Right cardiac atrium (tissue), 5 donors: Measurements from ENCODE around the gene KNCN. TPM values are rescaled to one million over a fixed set of nuclear protein-coding genes. Genes with fewer than 3 reads are reported as not detected.

ENCODE experiments used
- ATAC-seq, 2 donors: fragments of 200-7000 bp; cut with Tn5 transposase; one replicate each; pipeline versions ENCODE4 v1.8.0 to v1.9.1; 2020; ENCODE audit warnings: moderate library complexity in 2 of 2, mild to moderate bottlenecking in 1 of 2
- DNase-seq, 3 donors: peaks; one replicate each; pipeline ENCODE4 v3.0.0-alpha.2; 2020
- H3K27ac ChIP-seq: one replicate; pipeline ENCODE4 v1.5.1; 2013; ENCODE audit warnings: mild to moderate bottlenecking, low read length, control low read depth, moderate library complexity
- H3K27me3 ChIP-seq: one replicate; pipeline ENCODE4 v1.6.1; 2013; ENCODE audit not compliant: control insufficient read depth, insufficient read depth
- H3K4me1 ChIP-seq: one replicate; pipeline ENCODE4 v1.6.1; 2013; ENCODE audit warnings: low read length; ENCODE audit not compliant: control insufficient read depth, insufficient read depth
- H3K4me3 ChIP-seq: one replicate; pipeline ENCODE4 v1.5.1; 2013; ENCODE audit warnings: low read length, control low read depth
- H3K9me3 ChIP-seq: one replicate; pipeline ENCODE4 v1.6.1; 2013; ENCODE audit warnings: low read length; ENCODE audit not compliant: control insufficient read depth
- WGBS: extraction: QIAGEN DNeasy Blood & Tissue Kit; methylation state at CpG from one replicate; pipeline ENCODE4 v1.1.7; 2013; 5-methylcytosine and 5-hydroxymethylcytosine counted together
- intact Hi-C, 4 donors: fragments of 100-400 bp; cut with DNase I; formaldehyde crosslinking; loops; one replicate each; pipeline versions ENCODE4 v1.11.0 to v1.14.0; 2022 to 2023
- polyA plus RNA-seq: library from polyadenylated mRNA; stranded (reverse); fragments of 200-250 nt; gene quantifications from one replicate; pipeline ENCODE4 v1.2.3, GENCODE V29; 2013
- total RNA-seq, 4 donors: library from RNA; stranded (reverse); fragmentation: NEBNext Ultra II Directional; extraction: Animal tissue kit (Norgen Biotek cat#: 25700); gene quantifications; one replicate each; pipeline ENCODE4 v1.2.1, GENCODE V29; 2021
- donor health status: healthy with polysubstance abuse.
- donor health status: DM: no; HTN: yes; CAD: no.
- donor health status: DM: no; HTN: no; CAD: no.
- donor health status: DM: no; HTN: yes; CAD: no; lungs with severe emphysema.
- donor health status: DM: yes; HTN: yes; CAD: no.

KNCN gene
- total and polyA plus RNA-seq, 5 donors: not detected

- 63% methylated on average over 3 of the region's 3 CpGs for WGBS
- Histone ChIP-seq H3K4me3 (no peak overlapping the region), H3K27me3 (no peaks in the 10 kb centered on the region), H3K9me3 (no peaks in the 10 kb centered on the region), H3K4me1 (no peaks in the 10 kb centered on the region), H3K27ac (no peak overlapping the region)
- intact Hi-C loops: loop anchor here in 3 of 4 donors (5.0 to 10.0 kb wide), 2 partner anchors 192 to 194 kb away; no protein-coding TSS in a partner anchor
- no peak for DNase-seq
- ATAC-seq: no peak
These were observed 21.1 kb downstream of the KNCN start for GRCh38 chr1:46530311-46530710.

- Histone ChIP-seq H3K4me3 (no peak overlapping the region), H3K4me1 (no peaks in the 10 kb centered on the region), H3K27ac (no peak overlapping the region), H3K9me3 (no peaks in the 10 kb centered on the region), H3K27me3 (no peaks in the 10 kb centered on the region)
- DNase-seq (no peak), ATAC-seq (no peak)
- WGBS: 61% methylated on average over 4 of the region's 4 CpGs
- intact Hi-C loops: loop anchor here (2.0 to 10.0 kb wide), 6 partner anchors 52 to 124 kb away; no protein-coding TSS in a partner anchor
These were observed 22.3 kb downstream of the KNCN start for GRCh38 chr1:46529031-46529630.

GRCh38 chr1:46528297-46528955, 23.0 kb downstream of the KNCN start:
- WGBS: 29% methylated on average over 11 of the region's 11 CpGs
- DNase-seq (no peak), ATAC-seq (no peak)
- no peaks in the 10 kb centered on the region for H3K27me3 ChIP-seq
- H3K4me3 ChIP-seq: no peak overlapping the region
- intact Hi-C loops: loop anchor here (2.0 to 10.0 kb wide), 6 partner anchors 51 to 124 kb away; no protein-coding TSS in a partner anchor
- no peaks in the 10 kb centered on the region for H3K4me1 ChIP-seq
- H3K9me3 ChIP-seq: no peaks in the 10 kb centered on the region
- no peak overlapping the region for H3K27ac ChIP-seq

- DNase-seq (peak; percentile 84 to 93 (median 92)), ATAC-seq (peak; percentile 76 to 84)
- peaks cover under 1% of the 10 kb centered on the region for H3K4me1 ChIP-seq
- no peak overlapping the region for H3K4me3 ChIP-seq
- H3K9me3 ChIP-seq: no peaks in the 10 kb centered on the region
- intact Hi-C loops: loop anchor here (2.0 to 10.0 kb wide), 9 partner anchors 47 to 123 kb away; no protein-coding TSS in a partner anchor
- WGBS: 29% methylated on average over 3 of the region's 3 CpGs
- no peak overlapping the region for H3K27ac ChIP-seq
- H3K27me3 ChIP-seq: no peaks in the 10 kb centered on the region
These were observed 23.8 kb downstream of the KNCN start for GRCh38 chr1:46527474-46528296.

GRCh38 chr1:46526691-46527291, 24.7 kb downstream of the KNCN start:
- DNase-seq: no peak
- no peak for ATAC-seq
- no peaks in the 10 kb centered on the region for H3K9me3 ChIP-seq
- no peak overlapping the region for H3K4me3 ChIP-seq
- H3K27ac ChIP-seq: no peak overlapping the region
- intact Hi-C loops: loop anchor here (2.0 to 10.0 kb wide), 8 partner anchors 46 to 122 kb away; no protein-coding TSS in a partner anchor
- H3K4me1 ChIP-seq: peaks cover 5% of the 10 kb centered on the region
- H3K27me3 ChIP-seq: no peaks in the 10 kb centered on the region
- WGBS: 43% methylated on average over 14 of the region's 14 CpGs

- ATAC-seq: no peak
- Histone ChIP-seq H3K27me3 (no peaks in the 10 kb centered on the region), H3K4me1 (peaks cover 5% of the 10 kb centered on the region), H3K9me3 (no peaks in the 10 kb centered on the region), H3K27ac (no peak overlapping the region), H3K4me3 (no peak overlapping the region)
- 45% methylated on average over 17 of the region's 17 CpGs for WGBS
- intact Hi-C loops: loop anchor here (2.0 to 10.0 kb wide), 8 partner anchors 45 to 121 kb away; no protein-coding TSS in a partner anchor
- no peak for DNase-seq
These were observed 25.3 kb downstream of the KNCN start for GRCh38 chr1:46526013-46526690.

GRCh38 chr1:46525253-46525983, 26.0 kb downstream of the KNCN start:
- Histone ChIP-seq H3K4me3 (no peak overlapping the region), H3K27me3 (no peaks in the 10 kb centered on the region), H3K9me3 (no peaks in the 10 kb centered on the region), H3K4me1 (peaks cover 5% of the 10 kb centered on the region), H3K27ac (no peak overlapping the region)
- intact Hi-C loops: loop anchor here (5.0 to 10.0 kb wide), 5 partner anchors 48 to 121 kb away; no protein-coding TSS in a partner anchor
- 61% methylated on average over 13 of the region's 13 CpGs for WGBS
- DNase-seq (no peak), ATAC-seq (no peak)

GRCh38 chr1:46524843-46525242, 26.6 kb downstream of the KNCN start:
- intact Hi-C loops: loop anchor here (5.0 to 10.0 kb wide), 5 partner anchors 48 to 120 kb away; no protein-coding TSS in a partner anchor
- peaks cover 5% of the 10 kb centered on the region for H3K4me1 ChIP-seq
- no peak overlapping the region for H3K4me3 ChIP-seq
- H3K9me3 ChIP-seq: no peaks in the 10 kb centered on the region
- DNase-seq: no peak
- WGBS: 72% methylated on average over 5 of the region's 5 CpGs
- ATAC-seq: no peak
- no peaks in the 10 kb centered on the region for H3K27me3 ChIP-seq
- H3K27ac ChIP-seq: no peak overlapping the region

- 82% methylated on average over 11 of the region's 11 CpGs for WGBS
- H3K27me3 ChIP-seq: no peaks in the 10 kb centered on the region
- no peak for DNase-seq
These were observed 27.7 kb downstream of the KNCN start for GRCh38 chr1:46523496-46524353.

More at GRCh38 chr1:46523496-46524353, 27.7 kb downstream of the KNCN start:
- peaks cover 5% of the 10 kb centered on the region for H3K4me1 ChIP-seq
- no peaks in the 10 kb centered on the region for H3K9me3 ChIP-seq
- H3K4me3 ChIP-seq: no peak overlapping the region
- no peak for ATAC-seq
- H3K27ac ChIP-seq: no peak overlapping the region
- intact Hi-C loops: loop anchor here in 2 of 4 donors (10.0 kb wide), 2 partner anchors 79 to 119 kb away; no protein-coding TSS in a partner anchor
